ENCODE results near the gene DUSP16.
"Not testable (repeated sequence)": the region's sequence is repeated elsewhere in the genome, so short reads cannot be mapped to it uniquely, and the experiment has no call there.

The DUSP16 gene

GRCh38 chr12:12519354-12519998 is 43.2 kb downstream of the DUSP16 start:
- no peak for DNase-seq

- DNase-seq = no peak
Measured at GRCh38 chr12:12518919-12519318, 43.7 kb downstream of the DUSP16 start.

GRCh38 chr12:12518464-12518845 is 44.2 kb downstream of the DUSP16 start:
- DNase-seq = no peak

- DNase-seq = no peak
Measured at GRCh38 chr12:12513416-12514006, 49.2 kb downstream of the DUSP16 start.

- DNase-seq = no peak
Measured at GRCh38 chr12:12511895-12512711, 50.6 kb downstream of the DUSP16 start.

- DNase-seq = no peak
Measured at GRCh38 chr12:12511021-12511783, 51.5 kb downstream of the DUSP16 start.

GRCh38 chr12:12510551-12510950 is 52.1 kb downstream of the DUSP16 start:
- DNase-seq = no peak

GRCh38 chr12:12510141-12510540 is 52.5 kb downstream of the DUSP16 start:
- DNase-seq = no peak

- DNase-seq = no peak
Measured at GRCh38 chr12:12508612-12509011, 54.1 kb downstream of the DUSP16 start.

GRCh38 chr12:12507121-12507520 is 55.5 kb downstream of the DUSP16 start:
- no peak for DNase-seq

- no peak for DNase-seq
Measured at GRCh38 chr12:12506496-12506890, 56.2 kb downstream of the DUSP16 start.

GRCh38 chr12:12505544-12506495 is 56.8 kb downstream of the DUSP16 start:
- no peak for DNase-seq

- DNase-seq = peak in 1 of 4 experiments; percentile 20
Measured at GRCh38 chr12:12503384-12504078, 59.1 kb downstream of the DUSP16 start.

GRCh38 chr12:12502815-12503151 is 59.9 kb downstream of the DUSP16 start:
- no peak for DNase-seq

GRCh38 chr12:12502130-12502814 is 60.4 kb downstream of the DUSP16 start:
- DNase-seq = not testable (repeated sequence)

GRCh38 chr12:12501121-12501520 is 61.5 kb downstream of the DUSP16 start:
- DNase-seq = no peak

GRCh38 chr12:12499909-12500604 is 62.6 kb downstream of the DUSP16 start:
- no peak for DNase-seq

- no peak for DNase-seq
Measured at GRCh38 chr12:12498210-12498609, 64.5 kb downstream of the DUSP16 start.

- no peak for DNase-seq
Measured at GRCh38 chr12:12495536-12495935, 67.1 kb downstream of the DUSP16 start.

GRCh38 chr12:12492547-12492946 is 70.1 kb downstream of the DUSP16 start:
- DNase-seq = no peak
